HG03135 (cell line): ENCODE measurements around the gene SCD5.

ENCODE experiments used
- ATAC-seq: cut with Tn5 transposase; IDR thresholded peaks from one replicate; pipeline ENCODE4 v1.9.1; 2021; ENCODE audit warnings: mild to moderate bottlenecking, moderate library complexity; ENCODE audit not compliant: unreplicated experiment

SCD5 gene

GRCh38 chr4:82797405-82798111 lies 1.0 kb downstream of the SCD5 start:
- ATAC-seq, result no peak

- no peak for ATAC-seq
These were observed 1.6 kb downstream of the SCD5 start for GRCh38 chr4:82797040-82797404.

- ATAC-seq, result no peak
These were observed 5.5 kb downstream of the SCD5 start for GRCh38 chr4:82792912-82793649.

- no peak for ATAC-seq
These were observed 7.4 kb downstream of the SCD5 start for GRCh38 chr4:82791179-82791578.

GRCh38 chr4:82790060-82790660 lies 8.4 kb downstream of the SCD5 start:
- no peak for ATAC-seq

GRCh38 chr4:82789025-82789776 lies 9.4 kb downstream of the SCD5 start:
- no peak for ATAC-seq

- ATAC-seq, result no peak
These were observed 11.3 kb downstream of the SCD5 start for GRCh38 chr4:82787342-82787741.

GRCh38 chr4:82786828-82787227 lies 11.8 kb downstream of the SCD5 start:
- no peak for ATAC-seq

GRCh38 chr4:82785611-82786400 lies 12.8 kb downstream of the SCD5 start:
- ATAC-seq, result no peak

- no peak for ATAC-seq
These were observed 13.7 kb downstream of the SCD5 start for GRCh38 chr4:82784681-82785610.

- ATAC-seq, result no peak
These were observed 15.8 kb downstream of the SCD5 start for GRCh38 chr4:82782626-82783345.

- ATAC-seq, result no peak
These were observed 17.8 kb downstream of the SCD5 start for GRCh38 chr4:82780752-82781231.

GRCh38 chr4:82780170-82780751 lies 18.3 kb downstream of the SCD5 start:
- no peak for ATAC-seq

GRCh38 chr4:82779032-82779431 lies 19.6 kb downstream of the SCD5 start:
- ATAC-seq, result no peak

GRCh38 chr4:82777857-82778525 lies 20.6 kb downstream of the SCD5 start:
- ATAC-seq, result no peak

GRCh38 chr4:82776925-82777542 lies 21.6 kb downstream of the SCD5 start:
- ATAC-seq, result no peak

GRCh38 chr4:82775243-82775642 lies 23.4 kb downstream of the SCD5 start:
- no peak for ATAC-seq
